Fibroblast of lung (primary cell): Measurements from ENCODE around the gene ITLN1.

Experiments
- CTCF ChIP-seq, 2 donors: IDR thresholded peaks in 1 of 2; conservative IDR thresholded peaks in 1 of 2; 1 replicate in 1 of 2; 2 replicates in 1 of 2; pipeline ENCODE4 v1.5.1; 2011 to 2012; ENCODE audit warnings: low read length in 2 of 2, control low read depth in 1 of 2, inconsistent platforms in 1 of 2, low read depth in 1 of 2, mild to moderate bottlenecking in 1 of 2
- EZH2 ChIP-seq: IDR thresholded peaks from 2 replicates; pipeline ENCODE4 v1.5.1; 2012; ENCODE audit warnings: low read length, control low read depth, mild to moderate bottlenecking; ENCODE audit errors: missing control alignments

GRCh38 chr1:160888926-160889325 is 3.9 kb upstream of the ITLN1 start:
- TF ChIP-seq CTCF (conservative IDR thresholded peaks at IDR 0.05 in 1 of 2, IDR thresholded peaks at IDR 0.05 in 1 of 2; ENCODE audit: low read depth in 1 of 2, low read length in 2 of 2) (no peak), EZH2 (no peak)
